Panc1 (cell line): ENCODE data around the gene MIX23. TPM values are rescaled to one million over a fixed set of nuclear protein-coding genes. Genes with fewer than 3 reads are reported as not detected.

Source experiments
- ATAC-seq: fragments of 200-7000 bp; cut with Tn5 transposase; 2 replicates; pipeline ENCODE4 v1.9.1; 2020; ENCODE audit warnings: mild to moderate bottlenecking, moderate library complexity
- BruUV-seq: library from RNA; stranded (reverse); fragments of 400-500 nt; replicated peaks from 2 replicates; lab custom pipeline; 2021; lab: Mats Ljungman, UMichigan
- CTCF ChIA-PET: fragments of 300-600 bp; sonication (Branson Sonifier 250); formaldehyde crosslinking; loops from one replicate; lab custom pipeline; 2022; ENCODE audit warnings: antibody characterized with exemption; lab: Charles Lee
- POLR2A ChIA-PET: fragments of 300-600 bp; sonication (Branson Sonifier 250); formaldehyde crosslinking; loops from one replicate; lab custom pipeline; 2022; ENCODE audit warnings: antibody characterized with exemption; lab: Charles Lee
- DNase-seq: peaks from one replicate; pipeline ENCODE4 v3.0.0-alpha.2; 2010; ENCODE audit warnings: low read depth, low spot score
- H3K27ac ChIP-seq: 2 replicates; pipeline ENCODE4 v1.5.1; 2011; ENCODE audit warnings: mild to moderate bottlenecking, low read length, inconsistent platforms
- H3K27me3 ChIP-seq: fragments of 200-500 bp; sonication (Bioruptor generic); 2 replicates; pipeline ENCODE4 v1.6.0; 2014; ENCODE audit warnings: low read length, inconsistent platforms; ENCODE audit not compliant: control insufficient read depth, insufficient read depth
- H3K36me3 ChIP-seq: fragments of 200-500 bp; sonication (Bioruptor generic); 2 replicates; pipeline ENCODE4 v1.5.1; 2014; ENCODE audit warnings: inconsistent platforms, mild to moderate bottlenecking, low read length, moderate library complexity; ENCODE audit not compliant: control insufficient read depth, insufficient read depth
- H3K4me1 ChIP-seq: 2 replicates; pipeline ENCODE4 v1.5.1; 2011; ENCODE audit warnings: inconsistent platforms, mild to moderate bottlenecking, low read length, moderate library complexity; ENCODE audit not compliant: control insufficient read depth, insufficient read depth
- H3K4me3 ChIP-seq, 2 experiments: 2 replicates each; pipeline ENCODE4 v1.5.1; 2011 to 2012; ENCODE audit warnings: low read depth in 2 of 2, low read length in 2 of 2, mild to moderate bottlenecking in 2 of 2, inconsistent platforms in 1 of 2, moderate library complexity in 1 of 2
- H3K9me3 ChIP-seq: fragments of 200-500 bp; sonication (Bioruptor generic); 2 replicates; pipeline ENCODE4 v1.5.1; 2014; ENCODE audit warnings: low read depth, mild to moderate bottlenecking, inconsistent platforms, low read length, moderate library complexity; ENCODE audit not compliant: control insufficient read depth, insufficient read depth
- CTCF ChIP-seq: fragments of 450-650 bp; IDR thresholded peaks from 2 replicates; pipeline ENCODE4 v1.5.1; 2017; ENCODE audit warnings: mild to moderate bottlenecking
- POLR2AphosphoS5 ChIP-seq: IDR thresholded peaks from 2 replicates; pipeline ENCODE4 v1.6.1; 2012; ENCODE audit warnings: mild to moderate bottlenecking, low read depth, low read length, moderate library complexity
- REST ChIP-seq, 2 experiments: IDR thresholded peaks; 2 replicates each; pipeline ENCODE4 v1.6.1; 2011 to 2012; ENCODE audit warnings: low read depth in 2 of 2, control low read depth in 1 of 2, low read length in 1 of 2, mild to moderate bottlenecking in 1 of 2, moderate library complexity in 1 of 2; ENCODE audit not compliant: insufficient read depth in 1 of 2
- SIN3A ChIP-seq: IDR thresholded peaks from 2 replicates; pipeline ENCODE4 v1.6.1; 2012; ENCODE audit warnings: low read depth, mild to moderate bottlenecking, low read length, moderate library complexity, borderline replicate concordance; ENCODE audit not compliant: insufficient read depth
- TCF7L2 ChIP-seq: IDR thresholded peaks from 2 replicates; pipeline ENCODE4 v1.6.1; 2011; ENCODE audit warnings: mild to moderate bottlenecking, low read depth, low read length, inconsistent platforms
- in situ Hi-C: cut with HindIII; loops from 2 replicates; pipeline ENCODE4 v1.10.0; 2016; ENCODE audit warnings: low sequenced_read_pairs, low pct_unique_long_range_greater_than_20kb
- intact Hi-C: fragments of 100-400 bp; cut with micrococcal nuclease; formaldehyde crosslinking; loops from one replicate; pipeline ENCODE4 v1.10.0; 2022; ENCODE audit not compliant: unreplicated experiment
- total RNA-seq: library from RNA; stranded (reverse); gene quantifications from one replicate; pipeline ENCODE4 v1.2.1, GENCODE V29; 2021; ENCODE audit not compliant: unreplicated experiment

MIX23 gene
- total RNA-seq, 1 experiment from 2014 or later = 61.7 TPM

GRCh38 chr3:122377975-122378374, 5.1 kb downstream of the MIX23 start:
- in situ Hi-C loops = no loop called here
- H3K27me3 ChIP-seq = no peaks in the 10 kb centered on the region

GRCh38 chr3:122374034-122374433, 9.0 kb downstream of the MIX23 start:
- POLR2A ChIA-PET = no interaction called here

More at GRCh38 chr3:122377975-122378374, 5.1 kb downstream of the MIX23 start:
- BruUV-seq = no TSS peak
- ChIA-PET CTCF (no interaction called here), POLR2A (no interaction called here)
- DNase-seq (no peak), ATAC-seq (no peak)
- Histone ChIP-seq H3K4me3 (no peak overlapping the region), H3K9me3 (no peaks in the 10 kb centered on the region), H3K27ac (no peak overlapping the region), H3K36me3 (peaks cover 3% of the 10 kb centered on the region; the same call in 1 of the 2 replicates), H3K4me1 (peaks cover 5% of the 10 kb centered on the region; the same call in 1 of the 2 replicates)
- intact Hi-C loops = no loop called here
- no peak for TF ChIP-seq POLR2AphosphoS5
- no peak for TF ChIP-seq CTCF
- TF ChIP-seq TCF7L2 = no peak
- TF ChIP-seq SIN3A = no peak
- TF ChIP-seq REST (IDR thresholded peaks at IDR 0.05; ENCODE audit: insufficient read depth in 1 of 2, low read depth in 2 of 2, low read length in 1 of 2) = no peak

More at GRCh38 chr3:122374034-122374433, 9.0 kb downstream of the MIX23 start:
- BruUV-seq = no TSS peak
- TF ChIP-seq POLR2AphosphoS5 (no peak), SIN3A (no peak), CTCF (no peak), REST (IDR thresholded peaks at IDR 0.05; ENCODE audit: insufficient read depth in 1 of 2, low read depth in 2 of 2, low read length in 1 of 2) (no peak), TCF7L2 (no peak)
- Histone ChIP-seq H3K36me3 (0 out of 2 replicates have a peak, but pooled peaks cover 4% of the 10 kb centered on the region), H3K4me1 (no peaks in the 10 kb centered on the region), H3K9me3 (no peaks in the 10 kb centered on the region), H3K27me3 (no peaks in the 10 kb centered on the region), H3K27ac (no peak overlapping the region), H3K4me3 (no peak overlapping the region)
- ATAC-seq (no peak), DNase-seq (no peak)
- intact Hi-C loops = no loop called here
- CTCF ChIA-PET = no interaction called here
- in situ Hi-C loops = no loop called here
